GM21717 (cell line): ENCODE measurements around the gene EGFR.

Experiments
- ATAC-seq: cut with Tn5 transposase; IDR thresholded peaks from one replicate; pipeline ENCODE4 v1.9.1; 2021; ENCODE audit warnings: mild to moderate bottlenecking, moderate library complexity; ENCODE audit not compliant: unreplicated experiment

EGFR gene

GRCh38 chr7:55185941-55186609 lies 167.3 kb downstream of the EGFR start:
- ATAC-seq, result no peak

- ATAC-seq, result no peak
These were observed 169.1 kb downstream of the EGFR start for GRCh38 chr7:55187701-55188491.

DNA sequence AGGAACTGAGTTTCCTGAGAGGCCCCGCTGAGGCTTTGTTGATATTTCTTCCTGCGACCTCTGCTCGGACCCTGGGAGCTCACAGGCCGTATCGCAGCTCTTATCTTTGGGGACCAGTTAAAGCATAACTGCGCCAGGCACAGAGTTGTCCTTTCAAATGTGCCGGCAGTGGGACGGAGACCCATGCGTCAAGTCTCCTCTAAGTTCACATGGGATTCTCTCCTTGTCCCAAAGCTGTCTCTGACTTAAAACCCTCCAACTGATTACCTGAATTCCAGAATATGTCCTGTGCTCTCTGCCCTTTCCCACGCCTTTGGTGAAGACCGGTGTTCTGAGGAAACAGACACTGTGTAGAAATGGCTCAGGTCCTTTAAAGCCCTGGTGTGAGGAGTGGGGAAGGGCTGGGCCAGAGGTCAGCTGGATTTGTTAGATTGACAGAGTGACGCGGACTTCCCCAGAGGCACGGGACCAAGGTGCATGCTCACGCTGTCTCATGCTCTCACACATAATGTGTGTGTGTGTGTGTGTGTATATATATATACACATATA lies 169.8 kb downstream of the EGFR start:
- ATAC-seq, result no peak

GRCh38 chr7:55189146-55189766 lies 170.4 kb downstream of the EGFR start:
- ATAC-seq, result no peak

- no peak for ATAC-seq
These were observed 171.1 kb downstream of the EGFR start for GRCh38 chr7:55189878-55190436.

GRCh38 chr7:55190511-55191160 lies 171.8 kb downstream of the EGFR start:
- ATAC-seq, result no peak

DNA sequence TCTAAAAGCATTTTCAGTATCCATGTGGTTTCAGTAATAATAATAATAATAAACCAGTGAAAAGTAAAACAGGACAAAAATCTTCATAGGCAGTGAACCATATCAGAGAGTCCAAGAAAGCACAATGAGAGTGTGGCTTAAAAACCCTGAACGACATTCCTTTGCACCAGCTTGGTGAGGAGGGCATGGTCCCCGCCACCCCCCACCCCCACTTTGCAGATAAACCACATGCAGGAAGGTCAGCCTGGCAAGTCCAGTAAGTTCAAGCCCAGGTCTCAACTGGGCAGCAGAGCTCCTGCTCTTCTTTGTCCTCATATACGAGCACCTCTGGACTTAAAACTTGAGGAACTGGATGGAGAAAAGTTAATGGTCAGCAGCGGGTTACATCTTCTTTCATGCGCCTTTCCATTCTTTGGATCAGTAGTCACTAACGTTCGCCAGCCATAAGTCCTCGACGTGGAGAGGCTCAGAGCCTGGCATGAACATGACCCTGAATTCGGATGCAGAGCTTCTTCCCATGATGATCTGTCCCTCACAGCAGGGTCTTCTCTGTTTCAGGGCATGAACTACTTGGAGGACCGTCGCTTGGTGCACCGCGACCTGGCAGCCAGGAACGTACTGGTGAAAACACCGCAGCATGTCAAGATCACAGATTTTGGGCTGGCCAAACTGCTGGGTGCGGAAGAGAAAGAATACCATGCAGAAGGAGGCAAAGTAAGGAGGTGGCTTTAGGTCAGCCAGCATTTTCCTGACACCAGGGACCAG lies 172.5 kb downstream of the EGFR start:
- no peak for ATAC-seq

DNA sequence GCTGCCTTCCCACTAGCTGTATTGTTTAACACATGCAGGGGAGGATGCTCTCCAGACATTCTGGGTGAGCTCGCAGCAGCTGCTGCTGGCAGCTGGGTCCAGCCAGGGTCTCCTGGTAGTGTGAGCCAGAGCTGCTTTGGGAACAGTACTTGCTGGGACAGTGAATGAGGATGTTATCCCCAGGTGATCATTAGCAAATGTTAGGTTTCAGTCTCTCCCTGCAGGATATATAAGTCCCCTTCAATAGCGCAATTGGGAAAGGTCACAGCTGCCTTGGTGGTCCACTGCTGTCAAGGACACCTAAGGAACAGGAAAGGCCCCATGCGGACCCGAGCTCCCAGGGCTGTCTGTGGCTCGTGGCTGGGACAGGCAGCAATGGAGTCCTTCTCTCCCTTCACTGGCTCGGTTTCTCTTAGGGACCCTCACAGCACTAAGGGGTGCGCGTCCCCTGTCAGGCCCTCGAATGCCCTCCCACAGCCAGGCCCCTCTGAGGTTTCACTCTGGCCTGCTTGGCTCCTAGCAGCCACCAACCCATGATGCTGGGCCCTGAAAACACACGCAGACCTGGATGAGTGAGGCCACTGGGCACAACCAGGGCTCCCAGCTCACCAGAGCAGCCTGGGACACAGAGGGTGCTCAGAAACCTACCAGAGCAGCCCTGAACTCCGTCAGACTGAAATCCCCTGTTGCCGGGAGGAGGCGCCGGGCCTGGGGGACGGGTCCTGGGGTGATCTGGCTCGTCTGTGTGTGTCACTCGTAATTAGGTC lies 173.3 kb downstream of the EGFR start:
- no peak for ATAC-seq

- ATAC-seq, result no peak
These were observed 173.9 kb downstream of the EGFR start for GRCh38 chr7:55192723-55193122.

DNA sequence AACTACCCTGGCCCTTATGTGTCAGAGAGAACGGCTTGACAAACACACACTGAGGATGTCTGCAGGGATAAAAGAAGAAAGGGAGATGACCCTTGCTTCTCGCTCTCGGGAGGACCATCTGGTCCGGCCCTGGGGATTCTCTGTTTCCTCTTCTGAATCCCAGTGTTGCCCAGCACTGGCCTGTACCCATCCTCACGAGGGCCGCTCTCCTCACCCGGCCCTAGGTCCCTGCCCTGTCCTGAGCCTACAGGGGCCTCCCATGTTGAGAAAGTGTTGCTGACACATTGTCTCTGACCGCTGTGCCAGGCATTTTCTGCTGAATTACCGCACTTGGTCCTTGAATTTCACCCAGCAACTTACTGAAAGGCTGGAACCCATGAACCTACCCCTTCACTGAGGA lies 174.4 kb downstream of the EGFR start:
- ATAC-seq, result no peak

GRCh38 chr7:55194522-55194921 lies 175.7 kb downstream of the EGFR start:
- ATAC-seq, result no peak

DNA sequence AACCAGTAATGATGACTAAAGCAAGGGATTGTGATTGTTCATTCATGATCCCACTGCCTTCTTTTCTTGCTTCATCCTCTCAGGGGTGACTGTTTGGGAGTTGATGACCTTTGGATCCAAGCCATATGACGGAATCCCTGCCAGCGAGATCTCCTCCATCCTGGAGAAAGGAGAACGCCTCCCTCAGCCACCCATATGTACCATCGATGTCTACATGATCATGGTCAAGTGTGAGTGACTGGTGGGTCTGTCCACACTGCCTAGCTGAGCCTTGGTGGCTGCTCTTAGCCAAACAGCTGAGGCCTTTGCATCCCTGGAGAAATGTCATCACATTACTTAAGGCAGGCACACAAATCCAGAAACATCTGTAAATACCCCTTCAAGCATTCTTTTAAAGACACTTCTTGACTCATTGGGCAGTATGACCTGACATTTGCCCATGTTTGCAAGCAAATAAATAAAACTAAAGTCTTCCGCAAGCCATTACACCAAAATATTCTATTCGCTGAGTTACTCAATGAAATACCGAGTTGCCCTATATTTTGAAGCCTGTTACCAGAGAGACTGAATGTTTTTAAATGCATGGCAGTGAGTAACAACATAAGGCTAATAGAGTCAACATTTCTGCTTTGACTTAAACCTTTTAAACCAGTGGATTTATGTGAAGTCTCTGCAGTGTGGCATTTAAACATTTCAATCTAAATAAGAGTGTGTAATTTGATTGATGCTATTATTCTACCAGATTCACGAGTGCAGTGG lies 180.0 kb downstream of the EGFR start:
- no peak for ATAC-seq

DNA sequence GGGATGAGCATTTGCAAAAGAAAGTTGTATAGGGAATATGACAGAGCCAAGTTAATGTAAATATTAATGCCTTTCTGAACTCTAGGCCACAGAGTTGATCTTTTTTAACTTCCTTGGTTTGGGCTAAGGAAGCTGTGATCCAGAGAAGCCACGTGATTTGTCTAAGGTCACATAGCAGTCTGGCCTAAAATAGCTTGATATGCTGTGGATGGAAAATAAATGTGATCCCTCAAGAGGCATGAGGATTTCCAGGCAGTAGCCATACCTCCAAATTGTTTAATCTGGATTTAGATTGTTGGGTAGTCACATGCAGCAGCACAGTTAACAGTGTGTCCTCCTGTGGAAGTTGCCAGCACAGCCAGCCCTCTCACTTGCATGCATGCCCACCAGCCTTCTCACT lies 180.6 kb downstream of the EGFR start:
- no peak for ATAC-seq

- ATAC-seq, result no peak
These were observed 181.6 kb downstream of the EGFR start for GRCh38 chr7:55200441-55200840.

DNA sequence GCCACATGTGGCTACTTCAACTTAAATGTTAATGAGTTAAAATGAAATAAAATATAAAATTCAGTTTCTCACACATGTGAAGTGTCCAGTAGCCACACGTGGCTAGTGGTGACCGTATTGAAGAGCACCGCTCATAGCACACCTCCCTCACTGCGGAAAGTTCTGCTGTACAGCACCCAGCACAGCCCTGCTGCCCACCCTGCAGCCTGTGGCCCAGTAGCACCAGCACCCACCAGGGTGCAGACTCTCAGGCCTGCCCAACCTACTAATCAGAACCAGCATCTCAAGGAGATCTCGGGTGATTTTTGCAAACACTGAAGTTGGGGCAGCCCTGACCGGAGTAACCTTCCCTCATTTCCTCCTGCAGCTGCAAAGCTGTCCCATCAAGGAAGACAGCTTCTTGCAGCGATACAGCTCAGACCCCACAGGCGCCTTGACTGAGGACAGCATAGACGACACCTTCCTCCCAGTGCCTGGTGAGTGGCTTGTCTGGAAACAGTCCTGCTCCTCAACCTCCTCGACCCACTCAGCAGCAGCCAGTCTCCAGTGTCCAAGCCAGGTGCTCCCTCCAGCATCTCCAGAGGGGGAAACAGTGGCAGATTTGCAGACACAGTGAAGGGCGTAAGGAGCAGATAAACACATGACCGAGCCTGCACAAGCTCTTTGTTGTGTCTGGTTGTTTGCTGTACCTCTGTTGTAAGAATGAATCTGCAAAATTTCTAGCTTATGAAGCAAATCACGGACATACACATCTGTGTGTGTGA lies 183.5 kb downstream of the EGFR start:
- ATAC-seq, result no peak

DNA sequence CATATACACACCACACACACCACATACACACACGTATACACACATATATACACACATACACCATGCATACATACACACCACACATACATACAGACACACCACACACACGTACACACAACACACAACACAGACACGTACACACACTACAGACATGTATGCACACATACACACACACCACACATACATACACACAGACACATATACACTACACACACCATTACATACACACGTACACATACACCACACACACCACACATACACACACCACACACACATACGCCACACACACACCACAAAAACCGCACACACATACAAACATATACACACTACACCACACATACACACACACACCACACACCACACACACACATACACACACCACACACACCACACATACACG lies 184.5 kb downstream of the EGFR start:
- ATAC-seq, result no peak

- ATAC-seq, result no peak
These were observed 186.5 kb downstream of the EGFR start for GRCh38 chr7:55205124-55205955.
